Ascending aorta (tissue), 2 donors: ENCODE results near the gene FRMPD4. TPM values are rescaled to one million over a fixed set of nuclear protein-coding genes. Genes with fewer than 3 reads are reported as not detected.

Source experiments
- DNase-seq, 2 donors: peaks; one replicate each; pipeline ENCODE4 v3.0.0-alpha.2; 2019; ENCODE audit warnings: low spot score in 2 of 2
- H3K27ac ChIP-seq, 2 donors: fragments of 200-600 bp; sonication (generic); one replicate each; pipeline ENCODE4 v1.5.1; 2016 to 2017; ENCODE audit warnings: mild to moderate bottlenecking in 1 of 2
- H3K27me3 ChIP-seq: fragments of 200-600 bp; sonication (generic); one replicate; pipeline ENCODE4 v1.5.1; 2017
- H3K36me3 ChIP-seq, 2 donors: fragments of 200-600 bp; sonication (generic); one replicate each; pipeline ENCODE4 v1.5.1; 2016
- H3K4me1 ChIP-seq, 2 donors: fragments of 200-600 bp; sonication (generic); one replicate each; pipeline ENCODE4 v1.5.1; 2016 to 2017; ENCODE audit warnings: mild to moderate bottlenecking in 1 of 2
- H3K4me3 ChIP-seq, 2 donors: fragments of 200-600 bp; sonication (generic); one replicate each; pipeline ENCODE4 v1.5.1; 2016 to 2017; ENCODE audit warnings: mild to moderate bottlenecking in 1 of 2
- H3K9me3 ChIP-seq, 2 donors: fragments of 200-600 bp; sonication (generic); one replicate each; pipeline ENCODE4 v1.5.1; 2016
- CTCF ChIP-seq, 3 experiments: fragments of 200-600 bp in 2 of 3; fragments of 450-650 bp in 1 of 3; sonication (generic) in 2 of 3; IDR thresholded peaks; one replicate each; pipeline ENCODE4 v1.5.1; 2016 to 2019; ENCODE audit warnings: antibody characterized with exemption in 3 of 3, mild to moderate bottlenecking in 1 of 3, moderate library complexity in 1 of 3
- intact Hi-C: fragments of 100-400 bp; cut with DNase I; formaldehyde crosslinking; loops from one replicate; pipeline ENCODE4 v1.15.1; 2023
- total RNA-seq: library from RNA; depleted of rRNA; stranded (reverse); fragments of >200 nt; gene quantifications from one replicate; pipeline ENCODE4 v1.1.0, GENCODE V29; 2016

FRMPD4 gene
- total RNA-seq, 1 donor from 2014 or later: not detected

GRCh38 chrX:12447448-12448064 lies 309.3 kb downstream of the FRMPD4 start:
- Histone ChIP-seq H3K4me1 (no peaks in the 10 kb centered on the region), H3K27ac (no peak overlapping the region), H3K9me3 (no peaks in the 10 kb centered on the region), H3K36me3 (no peaks in the 10 kb centered on the region), H3K27me3 (no peaks in the 10 kb centered on the region), H3K4me3 (no peak overlapping the region)
- intact Hi-C loops: no loop called here
- DNase-seq: no peak
- no peak for TF ChIP-seq CTCF (IDR thresholded peaks at IDR 0.05)

GRCh38 chrX:12452268-12452667 lies 314.0 kb downstream of the FRMPD4 start:
- Histone ChIP-seq H3K4me3 (no peak overlapping the region), H3K27me3 (no peaks in the 10 kb centered on the region), H3K9me3 (no peaks in the 10 kb centered on the region), H3K27ac (no peak overlapping the region), H3K36me3 (no peaks in the 10 kb centered on the region), H3K4me1 (no peaks in the 10 kb centered on the region)
- TF ChIP-seq CTCF (IDR thresholded peaks at IDR 0.05): no peak
- DNase-seq: no peak
- intact Hi-C loops: no loop called here

- H3K27ac ChIP-seq: no peak overlapping the region
- no peaks in the 10 kb centered on the region for H3K9me3 ChIP-seq
- intact Hi-C loops: no loop called here
- no peaks in the 10 kb centered on the region for H3K27me3 ChIP-seq
- DNase-seq: no peak
- no peaks in the 10 kb centered on the region for H3K36me3 ChIP-seq
- no peak overlapping the region for H3K4me3 ChIP-seq
- no peak for TF ChIP-seq CTCF (IDR thresholded peaks at IDR 0.05)
- H3K4me1 ChIP-seq: no peaks in the 10 kb centered on the region
Measured at GRCh38 chrX:12460929-12461328, 322.7 kb downstream of the FRMPD4 start.

- Histone ChIP-seq H3K27ac (no peak overlapping the region), H3K27me3 (no peaks in the 10 kb centered on the region), H3K9me3 (no peaks in the 10 kb centered on the region), H3K4me1 (no peaks in the 10 kb centered on the region), H3K36me3 (no peaks in the 10 kb centered on the region), H3K4me3 (no peak overlapping the region)
- intact Hi-C loops: no loop called here
- DNase-seq: no peak
- TF ChIP-seq CTCF (IDR thresholded peaks at IDR 0.05): no peak
Measured at GRCh38 chrX:12463052-12463451, 324.8 kb downstream of the FRMPD4 start.

- DNase-seq: no peak
- TF ChIP-seq CTCF (IDR thresholded peaks at IDR 0.05): no peak
- Histone ChIP-seq H3K9me3 (no peaks in the 10 kb centered on the region), H3K4me3 (no peak overlapping the region), H3K27me3 (no peaks in the 10 kb centered on the region), H3K27ac (no peak overlapping the region), H3K4me1 (no peaks in the 10 kb centered on the region), H3K36me3 (no peaks in the 10 kb centered on the region)
- intact Hi-C loops: no loop called here
Measured at GRCh38 chrX:12463873-12464272, 325.6 kb downstream of the FRMPD4 start.

- no peak for TF ChIP-seq CTCF (IDR thresholded peaks at IDR 0.05)
- no peak for DNase-seq
- Histone ChIP-seq H3K4me1 (no peaks in the 10 kb centered on the region), H3K4me3 (no peak overlapping the region), H3K27ac (no peak overlapping the region), H3K9me3 (no peaks in the 10 kb centered on the region), H3K36me3 (no peaks in the 10 kb centered on the region), H3K27me3 (no peaks in the 10 kb centered on the region)
- intact Hi-C loops: no loop called here
Measured at GRCh38 chrX:12467321-12467720, 329.0 kb downstream of the FRMPD4 start.
